Right lobe of liver (tissue), 6 donors: ENCODE measurements around the gene LCE3C. TPM values are rescaled to one million over a fixed set of nuclear protein-coding genes. Genes with fewer than 3 reads are reported as not detected.

ENCODE experiments used
- ATAC-seq, 4 donors: fragments of 200-7000 bp; cut with Tn5 transposase; one replicate each; pipeline ENCODE4 v1.9.1; 2020; ENCODE audit warnings: mild to moderate bottlenecking in 4 of 4, moderate library complexity in 4 of 4
- DNase-seq, 3 donors: peaks; one replicate each; pipeline ENCODE4 v3.0.0-alpha.2; 2020
- H3K27ac ChIP-seq, 3 donors: fragments of 200-600 bp; one replicate each; pipeline ENCODE4 v1.8.0; 2022
- H3K27me3 ChIP-seq, 2 donors: fragments of 200-600 bp; one replicate each; pipeline ENCODE4 v1.8.0; 2022
- H3K36me3 ChIP-seq, 4 donors: fragments of 200-600 bp; sonication (generic) in 1 of 4; one replicate each; pipeline versions ENCODE4 v1.5.1 to v1.8.0; 2017 to 2022; ENCODE audit warnings: control low read depth in 1 of 4
- H3K4me1 ChIP-seq, 4 donors: fragments of 200-600 bp; sonication (generic) in 1 of 4; one replicate each; pipeline versions ENCODE4 v1.5.1 to v1.8.0; 2017 to 2022; ENCODE audit warnings: control low read depth in 1 of 4
- H3K4me3 ChIP-seq, 3 donors: fragments of 200-600 bp; one replicate each; pipeline ENCODE4 v1.8.0; 2022
- H3K9me3 ChIP-seq, 4 donors: fragments of 200-600 bp; sonication (generic) in 1 of 4; one replicate each; pipeline versions ENCODE4 v1.5.1 to v1.8.0; 2017 to 2022; ENCODE audit warnings: control low read depth in 1 of 4
- POLR2A ChIP-seq: fragments of 450-650 bp; IDR thresholded peaks from one replicate; pipeline ENCODE4 v1.6.1; 2017; ENCODE audit warnings: antibody characterized with exemption, mild to moderate bottlenecking
- WGBS: methylation state at CpG from one replicate; pipeline ENCODE4 v1.1.6; 2018; ENCODE audit warnings: low coverage, low lambda C conversion rate; ENCODE audit not compliant: insufficient coverage; ENCODE audit errors: missing lambda C conversion rate; 5-methylcytosine and 5-hydroxymethylcytosine counted together
- intact Hi-C, 2 donors: fragments of 100-400 bp; cut with DNase I; formaldehyde crosslinking; loops; one replicate each; pipeline versions ENCODE4 v1.11.2 to v1.14.1; 2022
- total RNA-seq, 6 experiments: library from RNA; depleted of rRNA in 2 of 6; stranded (reverse); fragments of >200 nt in 2 of 6; fragmentation: NEBNext Ultra II Directional in 3 of 6; extraction: Animal tissue kit (Norgen Biotek cat#: 25700) in 3 of 6; gene quantifications; one replicate each; pipeline versions ENCODE4 v1.1.0 to v1.2.4, GENCODE V29; 2016 to 2023
- TF ChIP-seq, protein P1 (sequence below), 4 donors: fragments of 200-600 bp in 3 of 4; fragments of 450-650 bp in 1 of 4; IDR thresholded peaks; one replicate each; pipeline versions ENCODE4 v1.5.1 to v1.8.0; 2016 to 2022; ENCODE audit warnings: antibody characterized with exemption in 4 of 4, mild to moderate bottlenecking in 2 of 4
- donor health status: DM: no; HTN: yes; CAD: no.
- donor health status: DM: no; HTN: no; CAD: no.
- donor health status: DM: no; HTN: no; CAD: no.
- donor health status: DM: no; HTN: yes; CAD: no.
- donor health status: DM: no; HTN: yes; CAD: no.

LCE3C gene
- total RNA-seq, 6 experiments from 2014 or later, result not detected

DNA sequence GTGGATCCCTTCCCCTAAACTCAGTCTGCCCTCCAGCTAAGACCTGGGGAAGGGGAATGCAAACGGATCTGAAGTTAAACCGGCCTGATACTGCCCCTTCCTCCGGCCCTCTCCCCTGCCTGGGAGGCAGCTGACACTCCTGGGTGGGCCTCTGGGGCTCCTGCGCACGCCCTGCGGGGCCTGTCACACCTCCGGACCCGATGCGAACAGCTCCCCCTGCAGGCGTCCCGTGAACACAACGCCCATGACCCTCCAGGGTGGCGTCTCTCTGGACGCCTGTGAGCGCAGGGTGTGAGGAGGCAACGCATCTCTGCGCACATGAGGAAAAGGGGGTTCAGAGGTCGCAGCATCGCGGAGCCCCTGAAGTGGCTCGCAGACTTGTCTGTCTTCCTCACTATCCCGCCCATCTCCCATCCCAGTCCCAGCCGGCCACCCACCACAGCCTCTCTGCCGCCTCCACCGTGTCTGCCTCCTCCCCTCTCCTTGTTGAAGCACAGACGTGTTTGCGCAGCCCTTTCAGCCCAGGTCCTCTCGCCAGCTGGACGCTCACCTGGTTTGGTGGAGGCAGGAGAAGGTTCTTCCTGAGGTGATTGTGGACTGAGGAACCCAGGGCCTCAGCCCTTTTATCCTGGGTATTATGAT is 23.3 kb downstream of the LCE3C start:
- 59% methylated on average over 7 of the region's 29 CpGs for WGBS
- Histone ChIP-seq H3K9me3 (no peaks in the 10 kb centered on the region), H3K4me3 (no peak overlapping the region), H3K4me1 (no peaks in the 10 kb centered on the region), H3K27me3 (no peaks in the 10 kb centered on the region), H3K27ac (no peak overlapping the region), H3K36me3 (no peaks in the 10 kb centered on the region)
- no peak for TF ChIP-seq POLR2A
- TF ChIP-seq, protein P1, sequence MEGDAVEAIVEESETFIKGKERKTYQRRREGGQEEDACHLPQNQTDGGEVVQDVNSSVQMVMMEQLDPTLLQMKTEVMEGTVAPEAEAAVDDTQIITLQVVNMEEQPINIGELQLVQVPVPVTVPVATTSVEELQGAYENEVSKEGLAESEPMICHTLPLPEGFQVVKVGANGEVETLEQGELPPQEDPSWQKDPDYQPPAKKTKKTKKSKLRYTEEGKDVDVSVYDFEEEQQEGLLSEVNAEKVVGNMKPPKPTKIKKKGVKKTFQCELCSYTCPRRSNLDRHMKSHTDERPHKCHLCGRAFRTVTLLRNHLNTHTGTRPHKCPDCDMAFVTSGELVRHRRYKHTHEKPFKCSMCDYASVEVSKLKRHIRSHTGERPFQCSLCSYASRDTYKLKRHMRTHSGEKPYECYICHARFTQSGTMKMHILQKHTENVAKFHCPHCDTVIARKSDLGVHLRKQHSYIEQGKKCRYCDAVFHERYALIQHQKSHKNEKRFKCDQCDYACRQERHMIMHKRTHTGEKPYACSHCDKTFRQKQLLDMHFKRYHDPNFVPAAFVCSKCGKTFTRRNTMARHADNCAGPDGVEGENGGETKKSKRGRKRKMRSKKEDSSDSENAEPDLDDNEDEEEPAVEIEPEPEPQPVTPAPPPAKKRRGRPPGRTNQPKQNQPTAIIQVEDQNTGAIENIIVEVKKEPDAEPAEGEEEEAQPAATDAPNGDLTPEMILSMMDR (IDR thresholded peaks at IDR 0.05), result peak in 1 of 4 donors; percentile 40
- ATAC-seq (peak in 3 of 4 donors; percentile 10 to 68 (median 45)), DNase-seq (peak in 2 of 3 donors; percentile 51 to 57)
- intact Hi-C loops, result no loop called here

DNA sequence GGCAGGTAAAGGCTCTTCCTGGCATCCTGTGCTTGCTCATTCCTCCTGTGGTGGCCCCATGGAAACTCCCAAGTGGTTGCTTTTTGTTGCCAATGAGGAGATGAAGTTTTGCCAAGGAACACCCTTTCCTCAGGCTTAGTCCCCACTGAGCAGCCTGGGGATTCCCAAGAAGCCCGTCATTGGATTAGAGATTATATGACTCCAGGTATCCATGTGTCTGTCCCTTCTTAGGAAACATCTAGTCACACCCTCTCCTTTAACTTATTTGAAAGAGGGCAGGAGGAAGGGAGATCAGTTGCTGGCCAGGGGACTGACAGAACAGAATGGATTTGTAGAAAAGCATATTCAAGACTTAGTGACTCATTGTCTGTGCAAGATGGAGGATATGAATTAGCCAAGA is 26.7 kb downstream of the LCE3C start:
- Histone ChIP-seq H3K4me1 (no peaks in the 10 kb centered on the region), H3K4me3 (no peak overlapping the region), H3K27me3 (no peaks in the 10 kb centered on the region), H3K27ac (no peak overlapping the region), H3K9me3 (no peaks in the 10 kb centered on the region), H3K36me3 (no peaks in the 10 kb centered on the region)
- no peak for TF ChIP-seq POLR2A
- TF ChIP-seq, protein P1 (IDR thresholded peaks at IDR 0.05), result no peak
- intact Hi-C loops, result no loop called here
- WGBS, result 50% methylated on average over 1 of the region's 1 CpG
- ATAC-seq, result no peak
- no peak for DNase-seq

DNA sequence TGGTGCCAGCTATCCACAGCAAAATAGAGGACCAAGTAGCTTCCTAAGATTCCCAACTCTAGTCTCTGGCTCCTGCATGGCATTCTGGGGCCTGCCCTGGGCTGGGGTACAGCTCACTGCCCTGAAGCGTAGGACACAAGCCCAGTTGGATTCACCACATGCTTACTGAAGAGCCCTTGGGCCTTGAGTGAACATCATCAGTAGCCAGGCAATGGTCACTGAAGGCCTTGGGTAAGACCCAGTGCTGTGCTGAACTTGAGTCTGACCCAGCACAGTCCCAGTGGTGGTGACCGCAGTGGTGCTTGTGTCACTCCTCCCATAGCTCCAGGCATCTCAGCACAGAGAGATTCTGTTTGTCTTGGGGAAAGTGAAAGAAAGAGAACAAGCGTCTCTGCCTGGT is 30.6 kb downstream of the LCE3C start:
- intact Hi-C loops, result no loop called here
- Histone ChIP-seq H3K36me3 (no peaks in the 10 kb centered on the region), H3K9me3 (no peaks in the 10 kb centered on the region), H3K4me1 (no peaks in the 10 kb centered on the region), H3K4me3 (no peak overlapping the region), H3K27ac (no peak overlapping the region), H3K27me3 (no peaks in the 10 kb centered on the region)
- WGBS, result 100% methylated on average over 1 of the region's 3 CpGs
- DNase-seq (no peak), ATAC-seq (no peak)
- no peak for TF ChIP-seq POLR2A
- TF ChIP-seq, protein P1 (IDR thresholded peaks at IDR 0.05), result no peak

DNA sequence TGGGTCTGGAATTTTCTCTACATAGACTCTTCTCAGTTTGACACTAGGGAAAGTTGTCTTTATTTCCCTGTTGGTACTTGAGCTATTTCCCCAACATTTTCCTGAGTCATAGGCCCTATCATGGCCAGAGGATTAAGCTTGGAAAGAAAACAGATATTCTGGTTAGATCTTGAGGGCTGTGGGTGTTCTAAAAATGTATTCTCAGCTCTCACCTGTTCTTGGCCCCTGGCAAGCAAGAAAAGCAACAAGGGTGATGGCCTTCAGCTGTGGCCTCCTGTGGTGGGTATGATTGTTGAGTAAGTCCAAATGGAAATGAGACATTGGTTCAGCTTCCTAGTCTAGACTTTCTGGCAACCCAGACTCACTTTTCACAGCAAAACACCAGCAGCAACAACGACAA is 40.3 kb downstream of the LCE3C start:
- no peaks in the 10 kb centered on the region for H3K4me1 ChIP-seq
- no peaks in the 10 kb centered on the region for H3K9me3 ChIP-seq
- H3K36me3 ChIP-seq, result no peaks in the 10 kb centered on the region
- H3K4me3 ChIP-seq, result no peak overlapping the region
- no peak for ATAC-seq
- 60% methylated on average over 1 of the region's 1 CpG for WGBS
- no peak overlapping the region for H3K27ac ChIP-seq
- intact Hi-C loops, result no loop called here
- H3K27me3 ChIP-seq, result no peaks in the 10 kb centered on the region
- no peak for DNase-seq
- TF ChIP-seq, protein P1 (IDR thresholded peaks at IDR 0.05), result no peak
- TF ChIP-seq POLR2A, result no peak

DNA sequence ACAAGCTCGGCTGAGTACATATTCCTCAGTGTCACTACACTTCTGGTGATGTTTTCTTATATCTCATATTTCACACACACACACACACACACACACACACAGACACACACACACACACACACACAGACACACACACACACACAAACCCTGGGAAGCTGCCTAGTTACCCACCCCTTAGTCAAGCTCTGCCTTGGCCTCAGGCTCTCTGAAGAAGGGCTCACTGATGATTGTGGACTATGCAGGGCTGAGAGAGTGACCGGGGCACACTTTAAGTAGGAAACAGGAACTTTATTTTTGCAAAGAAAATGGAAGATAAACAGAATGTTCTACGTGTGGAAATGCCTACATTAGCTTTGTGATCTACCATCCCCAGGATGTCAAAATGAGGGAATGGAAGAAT is 43.9 kb downstream of the LCE3C start:
- H3K27me3 ChIP-seq, result no peaks in the 10 kb centered on the region
- no peaks in the 10 kb centered on the region for H3K4me1 ChIP-seq
- H3K27ac ChIP-seq, result no peak overlapping the region
- H3K9me3 ChIP-seq, result no peaks in the 10 kb centered on the region
- no peak overlapping the region for H3K4me3 ChIP-seq
- TF ChIP-seq, protein P1 (IDR thresholded peaks at IDR 0.05), result no peak
- TF ChIP-seq POLR2A, result no peak
- no peaks in the 10 kb centered on the region for H3K36me3 ChIP-seq
- DNase-seq (no peak), ATAC-seq (no peak)
- intact Hi-C loops, result no loop called here
- 33% methylated on average over 3 of the region's 3 CpGs for WGBS
